GM12878 (cell line): ENCODE results near the gene RALGPS1. TPM values are rescaled to one million over a fixed set of nuclear protein-coding genes. Genes with fewer than 3 reads are reported as not detected.

Source experiments
- ATAC-seq: fragments of 200-7000 bp; cut with Tn5 transposase; 3 replicates; pipeline ENCODE4 v1.9.1; 2020; ENCODE audit warnings: mild to moderate bottlenecking, moderate library complexity
- BruUV-seq: library from RNA; stranded (reverse); fragments of 400-500 nt; replicated peaks from 2 replicates; lab custom pipeline; 2021; lab: Mats Ljungman, UMichigan
- CTCF ChIA-PET: fragments of 300-600 bp; sonication (Branson Sonifier 250); formaldehyde crosslinking; extraction: SDS; loops from one replicate; lab custom pipeline; 2021; ENCODE audit warnings: inconsistent platforms; lab: Yijun Ruan, JAX
- POLR2A ChIA-PET: fragments of 350-600 bp; formaldehyde crosslinking; extraction: SDS; loops from one replicate; lab custom pipeline; 2021; ENCODE audit warnings: inconsistent platforms; lab: Charles Lee
- RAD21 ChIA-PET: fragments of 300-600 bp; sonication (Branson Sonifier 250); formaldehyde crosslinking; loops from one replicate; lab custom pipeline; 2023; ENCODE audit warnings: antibody characterized with exemption; ENCODE audit not compliant: unreplicated experiment; lab: Charles Lee
- SMC1A ChIA-PET: fragments of 300-600 bp; sonication (Branson Sonifier 250); formaldehyde crosslinking; loops from one replicate; lab custom pipeline; 2023; ENCODE audit not compliant: unreplicated experiment, uncharacterized antibody; lab: Charles Lee
- DNase-seq: peaks from one replicate; pipeline ENCODE4 v3.0.0-alpha.2; 2011; ENCODE audit warnings: low read depth, low spot score
- FAIRE-seq: peaks from 3 replicates; lab custom pipeline; 2011; peaks lifted over from hg19 to GRCh38; lab: Jason Lieb, UNC
- H2AFZ ChIP-seq: 2 replicates; pipeline ENCODE4 v1.6.0; 2011; ENCODE audit warnings: low read depth, low read length, control low read depth; ENCODE audit not compliant: control insufficient read depth
- H3K27ac ChIP-seq: 2 replicates; pipeline ENCODE4 v1.5.1; 2011; ENCODE audit warnings: control low read depth; ENCODE audit not compliant: control insufficient read depth, insufficient read depth
- H3K27me3 ChIP-seq, 2 experiments: replicated peaks in 1 of 2; 2 replicates each; pipeline versions ENCODE4 v1.6.0 to v1.6.1; 2011; ENCODE audit warnings: low read length in 1 of 2; ENCODE audit not compliant: control insufficient read depth in 2 of 2, insufficient read depth in 2 of 2
- H3K36me3 ChIP-seq, 2 experiments: 2 replicates each; pipeline ENCODE4 v1.5.1; 2011; ENCODE audit warnings: low read length in 1 of 2; ENCODE audit not compliant: control insufficient read depth in 2 of 2, insufficient read depth in 2 of 2
- H3K4me1 ChIP-seq: 2 replicates; pipeline ENCODE4 v1.6.1; 2011; ENCODE audit warnings: mild to moderate bottlenecking, low read length, moderate library complexity, mixed read lengths; ENCODE audit not compliant: control insufficient read depth, insufficient read depth
- H3K4me2 ChIP-seq: 2 replicates; pipeline ENCODE4 v1.6.0; 2011; ENCODE audit warnings: control low read depth; ENCODE audit not compliant: control insufficient read depth, insufficient read depth
- H3K4me3 ChIP-seq: fragments of 200-600 bp; sonication (generic); 2 replicates; pipeline ENCODE4 v1.5.1; 2016
- H3K79me2 ChIP-seq: 2 replicates; pipeline ENCODE4 v1.6.0; 2011; ENCODE audit warnings: low read length; ENCODE audit not compliant: control insufficient read depth, insufficient read depth
- H3K9ac ChIP-seq: 2 replicates; pipeline ENCODE4 v1.8.0; 2011; ENCODE audit warnings: low read length, control low read depth, mixed read lengths; ENCODE audit not compliant: control insufficient read depth, insufficient read depth
- H3K9me3 ChIP-seq: replicated peaks from 3 replicates; pipeline ENCODE4 v1.5.1; 2011; ENCODE audit warnings: mild to moderate bottlenecking, low read length; ENCODE audit not compliant: control insufficient read depth, insufficient read depth
- H4K20me1 ChIP-seq: 2 replicates; pipeline ENCODE4 v1.6.0; 2011; ENCODE audit not compliant: control insufficient read depth, insufficient read depth
- BCL11A ChIP-seq: IDR thresholded peaks from 2 replicates; pipeline ENCODE4 v1.6.1; 2011; ENCODE audit warnings: low read depth, low read length
- CREM ChIP-seq: IDR thresholded peaks from 2 replicates; pipeline ENCODE4 v1.6.1; 2014; ENCODE audit warnings: antibody characterized with exemption, low read depth
- HDAC6 ChIP-seq: fragments of 200-600 bp; sonication (generic); IDR thresholded peaks from one replicate; pipeline ENCODE4 v1.8.0; 2017; ENCODE audit warnings: antibody characterized with exemption; ENCODE audit not compliant: unreplicated experiment
- NFIC ChIP-seq: IDR thresholded peaks from 2 replicates; pipeline ENCODE4 v1.6.1; 2012; ENCODE audit warnings: low read depth, mild to moderate bottlenecking, inconsistent platforms, low read length, moderate library complexity
- NR2C1 ChIP-seq: fragments of 450-650 bp; IDR thresholded peaks from 2 replicates; pipeline ENCODE4 v1.6.1; 2017; ENCODE audit warnings: antibody characterized with exemption, mild to moderate bottlenecking, moderate library complexity
- POLR2AphosphoS2 ChIP-seq: IDR thresholded peaks from 2 replicates; pipeline ENCODE4 v1.6.1; 2011; ENCODE audit warnings: low read depth, mild to moderate bottlenecking, low read length, improper control_type of control experiment, moderate library complexity
- POU2F2 ChIP-seq: IDR thresholded peaks from 3 replicates; pipeline ENCODE4 v1.6.1; 2011; ENCODE audit warnings: low read depth, mild to moderate bottlenecking, low read length, borderline replicate concordance
- STAT3 ChIP-seq: IDR thresholded peaks from 2 replicates; pipeline ENCODE4 v1.6.1; 2011; ENCODE audit warnings: low read depth, low read length, improper control_type of control experiment
- YY1 ChIP-seq: IDR thresholded peaks from 2 replicates; pipeline ENCODE4 v1.6.1; 2011; ENCODE audit warnings: low read depth, mild to moderate bottlenecking, low read length
- WGBS: methylation state at CpG from one replicate; pipeline ENCODE4 v1.1.6; 2016; ENCODE audit warnings: low lambda C conversion rate; ENCODE audit not compliant: insufficient replicate concordance, insufficient coverage; ENCODE audit errors: missing lambda C conversion rate; 5-methylcytosine and 5-hydroxymethylcytosine counted together
- in situ Hi-C: fragments of 300-500 bp; cut with MboI; formaldehyde crosslinking; loops from 9 replicates; pipeline ENCODE4 v1.14.3; 2018; ENCODE audit warnings: mixed read lengths
- intact Hi-C: fragments of 100-400 bp; cut with micrococcal nuclease; formaldehyde crosslinking; loops from one replicate; pipeline ENCODE4 v1.14.2; 2022; ENCODE audit not compliant: unreplicated experiment
- polyA plus RNA-seq, 11 experiments: library from polyadenylated mRNA; depleted of rRNA in 4 of 11; unstranded in 6 of 11; stranded (reverse) in 5 of 11; fragments of >200 nt; fragmentation: Nextera tagmentation in 4 of 11; fragmentation: Illumina TruSeq in 1 of 11; extraction: Ambion mirVana in 4 of 11; extraction: Trizol in 1 of 11; gene quantifications; 1 replicate in 1 of 11; 2 replicates in 10 of 11; pipeline versions ENCODE4 v1.2.1 to v1.2.3, GENCODE V29; 2011 to 2016; ENCODE audit warnings: inconsistent platforms in 2 of 11, missing spikeins in 2 of 11, low read depth in 1 of 11
- total RNA-seq, 4 experiments: library from RNA; depleted of rRNA in 3 of 4; stranded (reverse); fragments of >200 nt in 3 of 4; fragmentation: Illumina TruSeq in 1 of 4; extraction: Trizol in 1 of 4; gene quantifications; 2 replicates each; pipeline versions ENCODE4 v1.2.1 to v1.2.3, GENCODE V29; 2013 to 2021
- TF ChIP-seq, protein P1 (sequence below): fragments of 450-650 bp; IDR thresholded peaks from 2 replicates; pipeline ENCODE4 v1.6.1; 2017; ENCODE audit warnings: mild to moderate bottlenecking
- TF ChIP-seq, protein P2 (sequence below): fragments of 450-650 bp; IDR thresholded peaks from 2 replicates; pipeline ENCODE4 v1.6.1; 2016; ENCODE audit warnings: mild to moderate bottlenecking
- TF ChIP-seq, protein P3 (sequence below): IDR thresholded peaks from 2 replicates; pipeline ENCODE4 v1.6.1; 2011; ENCODE audit warnings: borderline replicate concordance, low read depth, mild to moderate bottlenecking, moderate library complexity, mixed read lengths, low read length; ENCODE audit not compliant: insufficient read depth; ENCODE audit errors: extremely low read length
- TF ChIP-seq, protein P4 (sequence below): fragments of 450-650 bp; IDR thresholded peaks from 2 replicates; pipeline ENCODE4 v1.6.1; 2018; ENCODE audit warnings: borderline replicate concordance, mild to moderate bottlenecking; ENCODE audit not compliant: partially characterized antibody

RALGPS1 gene
- total and polyA plus RNA-seq, 10 of the 15 experiments (the other 5 are each of a cell fraction or from before 2014, with no cell fraction given), result 0.13 to 5.6 (median 2.7) TPM

DNA sequence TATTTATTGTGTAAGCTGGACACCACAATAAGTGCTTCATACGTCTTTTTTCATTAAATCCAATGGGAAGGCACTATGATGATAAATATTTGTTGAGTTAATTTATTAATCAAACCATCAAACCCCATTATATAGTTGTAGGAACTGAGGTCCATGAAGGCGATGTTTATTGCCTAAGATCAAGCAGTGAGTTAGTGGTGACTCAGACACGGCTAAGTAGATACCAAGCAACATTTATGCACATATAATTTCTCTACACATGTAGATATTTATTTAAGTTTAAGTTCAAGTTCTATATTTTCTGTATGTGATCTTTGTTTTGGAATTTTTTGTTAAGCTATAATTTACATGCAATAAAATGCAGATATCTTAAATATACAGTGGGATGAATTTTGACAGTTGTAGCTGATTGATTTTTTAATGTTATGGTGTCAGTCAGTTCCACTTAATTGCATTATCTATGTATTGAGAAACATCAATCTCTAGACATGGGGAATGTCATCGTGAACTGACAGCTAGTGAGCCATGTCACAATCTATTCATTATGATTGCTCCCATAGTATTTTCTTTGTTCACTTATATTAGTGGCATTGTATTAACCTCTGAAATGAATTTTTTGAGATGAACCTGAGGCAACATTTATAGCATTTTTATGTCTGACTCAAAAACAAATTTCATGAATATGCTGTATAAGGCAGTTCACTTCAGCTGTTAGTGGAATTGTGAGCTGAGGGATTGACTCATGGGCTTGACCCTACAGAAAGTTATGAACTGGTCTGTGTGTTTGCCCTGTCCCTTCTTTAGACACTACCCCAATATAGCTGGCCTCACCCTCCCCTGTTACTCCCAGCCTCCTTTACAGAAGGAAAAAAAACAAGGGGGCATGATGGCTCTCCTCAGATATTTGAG lies 338.1 kb downstream of the RALGPS1 start:
- H3K79me2 ChIP-seq, result no peaks in the 10 kb centered on the region
- no peak overlapping the region for H3K4me3 ChIP-seq
- CTCF ChIA-PET, result interaction anchor here (1.2 to 1.3 kb wide), 2 partner anchors 38 to 163 kb away, joined by 3 read pairs; no protein-coding TSS in a partner anchor
- ATAC-seq (no peak), DNase-seq (no peak), FAIRE-seq (no peak)
- H3K4me2 ChIP-seq, result no peak overlapping the region
- intact Hi-C loops, result no loop called here
- H2AFZ ChIP-seq, result no peak overlapping the region
- H3K27ac ChIP-seq, result no peak overlapping the region
- H3K9me3 ChIP-seq, result no peaks in the 10 kb centered on the region
- H3K27me3 ChIP-seq, result no peaks in the 10 kb centered on the region
- in situ Hi-C loops, result no loop called here
- POLR2A ChIA-PET, result no interaction called here
- no peak overlapping the region for H3K9ac ChIP-seq
- RAD21 ChIA-PET, result no interaction called here
- TF ChIP-seq, protein P1, sequence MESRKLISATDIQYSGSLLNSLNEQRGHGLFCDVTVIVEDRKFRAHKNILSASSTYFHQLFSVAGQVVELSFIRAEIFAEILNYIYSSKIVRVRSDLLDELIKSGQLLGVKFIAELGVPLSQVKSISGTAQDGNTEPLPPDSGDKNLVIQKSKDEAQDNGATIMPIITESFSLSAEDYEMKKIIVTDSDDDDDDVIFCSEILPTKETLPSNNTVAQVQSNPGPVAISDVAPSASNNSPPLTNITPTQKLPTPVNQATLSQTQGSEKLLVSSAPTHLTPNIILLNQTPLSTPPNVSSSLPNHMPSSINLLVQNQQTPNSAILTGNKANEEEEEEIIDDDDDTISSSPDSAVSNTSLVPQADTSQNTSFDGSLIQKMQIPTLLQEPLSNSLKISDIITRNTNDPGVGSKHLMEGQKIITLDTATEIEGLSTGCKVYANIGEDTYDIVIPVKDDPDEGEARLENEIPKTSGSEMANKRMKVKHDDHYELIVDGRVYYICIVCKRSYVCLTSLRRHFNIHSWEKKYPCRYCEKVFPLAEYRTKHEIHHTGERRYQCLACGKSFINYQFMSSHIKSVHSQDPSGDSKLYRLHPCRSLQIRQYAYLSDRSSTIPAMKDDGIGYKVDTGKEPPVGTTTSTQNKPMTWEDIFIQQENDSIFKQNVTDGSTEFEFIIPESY, result no peak
- TF ChIP-seq YY1 (no peak), POU2F2 (no peak), NR2C1 (no peak), POLR2AphosphoS2 (no peak), NFIC (no peak), HDAC6 (no peak), STAT3 (no peak), CREM (no peak), BCL11A (no peak)
- TF ChIP-seq, protein P2, sequence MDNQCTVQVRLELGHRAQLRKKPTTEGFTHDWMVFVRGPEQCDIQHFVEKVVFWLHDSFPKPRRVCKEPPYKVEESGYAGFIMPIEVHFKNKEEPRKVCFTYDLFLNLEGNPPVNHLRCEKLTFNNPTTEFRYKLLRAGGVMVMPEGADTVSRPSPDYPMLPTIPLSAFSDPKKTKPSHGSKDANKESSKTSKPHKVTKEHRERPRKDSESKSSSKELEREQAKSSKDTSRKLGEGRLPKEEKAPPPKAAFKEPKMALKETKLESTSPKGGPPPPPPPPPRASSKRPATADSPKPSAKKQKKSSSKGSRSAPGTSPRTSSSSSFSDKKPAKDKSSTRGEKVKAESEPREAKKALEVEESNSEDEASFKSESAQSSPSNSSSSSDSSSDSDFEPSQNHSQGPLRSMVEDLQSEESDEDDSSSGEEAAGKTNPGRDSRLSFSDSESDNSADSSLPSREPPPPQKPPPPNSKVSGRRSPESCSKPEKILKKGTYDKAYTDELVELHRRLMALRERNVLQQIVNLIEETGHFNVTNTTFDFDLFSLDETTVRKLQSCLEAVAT, result no peak
- TF ChIP-seq, protein P3, sequence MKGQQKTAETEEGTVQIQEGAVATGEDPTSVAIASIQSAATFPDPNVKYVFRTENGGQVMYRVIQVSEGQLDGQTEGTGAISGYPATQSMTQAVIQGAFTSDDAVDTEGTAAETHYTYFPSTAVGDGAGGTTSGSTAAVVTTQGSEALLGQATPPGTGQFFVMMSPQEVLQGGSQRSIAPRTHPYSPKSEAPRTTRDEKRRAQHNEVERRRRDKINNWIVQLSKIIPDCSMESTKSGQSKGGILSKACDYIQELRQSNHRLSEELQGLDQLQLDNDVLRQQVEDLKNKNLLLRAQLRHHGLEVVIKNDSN, result no peak
- TF ChIP-seq, protein P4, sequence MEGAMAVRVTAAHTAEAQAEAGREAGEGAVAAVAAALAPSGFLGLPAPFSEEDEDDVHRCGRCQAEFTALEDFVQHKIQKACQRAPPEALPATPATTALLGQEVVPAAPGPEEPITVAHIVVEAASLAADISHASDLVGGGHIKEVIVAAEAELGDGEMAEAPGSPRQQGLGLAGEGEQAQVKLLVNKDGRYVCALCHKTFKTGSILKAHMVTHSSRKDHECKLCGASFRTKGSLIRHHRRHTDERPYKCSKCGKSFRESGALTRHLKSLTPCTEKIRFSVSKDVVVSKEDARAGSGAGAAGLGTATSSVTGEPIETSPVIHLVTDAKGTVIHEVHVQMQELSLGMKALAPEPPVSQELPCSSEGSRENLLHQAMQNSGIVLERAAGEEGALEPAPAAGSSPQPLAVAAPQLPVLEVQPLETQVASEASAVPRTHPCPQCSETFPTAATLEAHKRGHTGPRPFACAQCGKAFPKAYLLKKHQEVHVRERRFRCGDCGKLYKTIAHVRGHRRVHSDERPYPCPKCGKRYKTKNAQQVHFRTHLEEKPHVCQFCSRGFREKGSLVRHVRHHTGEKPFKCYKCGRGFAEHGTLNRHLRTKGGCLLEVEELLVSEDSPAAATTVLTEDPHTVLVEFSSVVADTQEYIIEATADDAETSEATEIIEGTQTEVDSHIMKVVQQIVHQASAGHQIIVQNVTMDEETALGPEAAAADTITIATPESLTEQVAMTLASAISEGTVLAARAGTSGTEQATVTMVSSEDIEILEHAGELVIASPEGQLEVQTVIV, result no peak
- BruUV-seq, result no TSS peak
- no peaks in the 10 kb centered on the region for H3K4me1 ChIP-seq
- SMC1A ChIA-PET, result interaction anchor here (0.6 kb wide), 1 partner anchor 116 kb away, joined by 3 read pairs; no protein-coding TSS in a partner anchor
- no peaks in the 10 kb centered on the region for H4K20me1 ChIP-seq
- H3K36me3 ChIP-seq, result no peaks in the 10 kb centered on the region
- WGBS, result 97% methylated on average over 4 of the region's 4 CpGs
